Heart right ventricle (tissue), 16 donors: ENCODE data around the gene IL31. TPM values are rescaled to one million over a fixed set of nuclear protein-coding genes. Genes with fewer than 3 reads are reported as not detected.
A peak's percentile ranks its signal among the peaks of the same experiment; 100 is the strongest.

Experiments used
- ATAC-seq, 8 donors: fragments of 200-7000 bp; cut with Tn5 transposase; one replicate each; pipeline ENCODE4 v1.9.1; 2020; ENCODE audit warnings: mild to moderate bottlenecking in 8 of 8, moderate library complexity in 8 of 8, moderate number of reproducible peaks in 1 of 8
- DNase-seq, 2 donors: peaks; one replicate each; pipeline ENCODE4 v3.0.0-alpha.2; 2020
- H3K27ac ChIP-seq, 10 donors: fragments of 200-600 bp; sonication (generic) in 2 of 10; one replicate each; pipeline versions ENCODE4 v1.5.0 to v1.8.0; 2020 to 2022; ENCODE audit warnings: mild to moderate bottlenecking in 3 of 10
- H3K27me3 ChIP-seq, 7 donors: fragments of 200-600 bp; one replicate each; pipeline ENCODE4 v1.8.0; 2021 to 2022; ENCODE audit warnings: mild to moderate bottlenecking in 2 of 7
- H3K36me3 ChIP-seq, 9 donors: fragments of 200-600 bp; sonication (generic) in 1 of 9; one replicate each; pipeline versions ENCODE4 v1.5.0 to v1.8.0; 2020 to 2022; ENCODE audit warnings: mild to moderate bottlenecking in 2 of 9
- H3K4me1 ChIP-seq, 9 donors: fragments of 200-600 bp; sonication (generic) in 1 of 9; one replicate each; pipeline versions ENCODE4 v1.5.0 to v1.8.0; 2020 to 2022; ENCODE audit warnings: mild to moderate bottlenecking in 4 of 9
- H3K4me3 ChIP-seq, 10 donors: fragments of 200-600 bp; sonication (generic) in 2 of 10; one replicate each; pipeline versions ENCODE4 v1.5.0 to v1.8.0; 2020 to 2022; ENCODE audit warnings: mild to moderate bottlenecking in 7 of 10, moderate library complexity in 2 of 10
- H3K9me3 ChIP-seq, 11 donors: fragments of 200-600 bp in 10 of 11; sonication (generic) in 2 of 11; one replicate each; pipeline versions ENCODE4 v1.5.0 to v1.8.0; 2013 to 2022; ENCODE audit warnings: mild to moderate bottlenecking in 2 of 11, control low read depth in 1 of 11, moderate library complexity in 1 of 11
- CTCF ChIP-seq, 9 donors: fragments of 200-600 bp; sonication (generic) in 2 of 9; IDR thresholded peaks; one replicate each; pipeline versions ENCODE4 v1.5.0 to v1.8.0; 2021 to 2022; ENCODE audit warnings: antibody characterized with exemption in 9 of 9, mild to moderate bottlenecking in 5 of 9, moderate library complexity in 1 of 9
- WGBS, 2 donors: extraction: QIAGEN DNeasy Blood & Tissue Kit; methylation state at CpG; one replicate each; pipeline ENCODE4 v1.1.7; 2013; ENCODE audit warnings: inconsistent platforms in 1 of 2; 5-methylcytosine and 5-hydroxymethylcytosine counted together
- intact Hi-C, 10 donors: fragments of 100-400 bp; cut with DNase I; formaldehyde crosslinking; loops; one replicate each; pipeline versions ENCODE4 v1.11.1 to v1.14.2; 2022
- polyA plus RNA-seq, 2 donors: library from polyadenylated mRNA; stranded (reverse); fragments of 200-250 nt; gene quantifications; one replicate each; pipeline ENCODE4 v1.2.3, GENCODE V29; 2013
- total RNA-seq, 10 donors: library from RNA; stranded (reverse); fragmentation: NEBNext Ultra II Directional in 3 of 10; extraction: Animal tissue kit (Norgen Biotek cat#: 25700) in 3 of 10; gene quantifications; one replicate each; pipeline versions ENCODE4 v1.2.1 to v1.2.4, GENCODE V29; 2021 to 2023
- donor health status: Arrhythmogenic right ventricular cardiomyopathy.
- donor health status: ischemic (EF 13 %, LVEDD 7.1; RV severe dilation, severe dysfunction).
- donor health status: healthy with polysubstance abuse.
- donor health status: DM: no; HTN: yes; CAD: no.
- donor health status: DM: no; HTN: no; CAD: no.
- donor health status: ischemic (EF 25% LVEDD 6.9; RV normal size, moderate dysfunction).
- donor health status: ischemic (EF 25% LVEDD 5.7; RV mildly dilated, moderate dysfunction).
- donor health status: healthy.
- donor health status: DM: yes; HTN: yes; CAD: no.
- donor health status: Ischemic cardiomyopathy.
- donor health status: ischemic (EF 35%, LVEDD 5.7; RV mildly dilated, moderate dysfunction).
- donor health status: nonischemic (EF 11% LVEDD 7.7; RV severe dilation, severe dysfunction).
- donor health status: DM: yes; HTN: yes; CAD: no.
- donor health status: PGD.
- donor health status: ischemic (EF 29% LVEDD 5.4; RV normal size, mild dysfunction).
- donor health status: nonischemic (EF 23%, LVEDD 6.1; RV moderate dilation, normal function).

IL31 gene
- total and polyA plus RNA-seq, 12 donors, result not detected

- 76 to 77% methylated on average over 11 of the region's 11 CpGs for WGBS, 2 donors
- H3K27ac ChIP-seq, result no peak overlapping the region
Observed at GRCh38 chr12:122137681-122138080, 36.3 kb downstream of the IL31 start.

GRCh38 chr12:122137229-122137628, 36.8 kb downstream of the IL31 start:
- no peak for DNase-seq
- Histone ChIP-seq H3K27ac (no peak overlapping the region), H3K4me3 (no peak overlapping the region), H3K9me3 (no peaks in the 10 kb centered on the region), H3K4me1 (no peaks in the 10 kb centered on the region), H3K27me3 (no peaks in the 10 kb centered on the region), H3K36me3 (peaks cover 0 to 100% (median 51%) of the 10 kb centered on the region in 9 donors)
- WGBS, 2 donors, result 77 to 87% methylated on average over 10 of the region's 10 CpGs
- no peak for ATAC-seq
- intact Hi-C loops, result no loop called here
- TF ChIP-seq CTCF (IDR thresholded peaks at IDR 0.05), result no peak

More at GRCh38 chr12:122137681-122138080, 36.3 kb downstream of the IL31 start:
- ATAC-seq, result no peak
- H3K4me3 ChIP-seq, result no peak overlapping the region
- peaks cover 0 to 100% (median 49%) of the 10 kb centered on the region in 9 donors for H3K36me3 ChIP-seq
- intact Hi-C loops, result no loop called here
- H3K9me3 ChIP-seq, result no peaks in the 10 kb centered on the region
- H3K27me3 ChIP-seq, result no peaks in the 10 kb centered on the region
- no peak for TF ChIP-seq CTCF (IDR thresholded peaks at IDR 0.05)
- DNase-seq, result no peak
- H3K4me1 ChIP-seq, result no peaks in the 10 kb centered on the region

GRCh38 chr12:122135437-122136031, 38.5 kb downstream of the IL31 start:
- DNase-seq (no peak), ATAC-seq (no peak)
- Histone ChIP-seq H3K27ac (no peak overlapping the region), H3K27me3 (no peaks in the 10 kb centered on the region), H3K4me1 (no peaks in the 10 kb centered on the region), H3K4me3 (no peak overlapping the region), H3K9me3 (no peaks in the 10 kb centered on the region), H3K36me3 (peaks cover 0 to 100% (median 47%) of the 10 kb centered on the region in 9 donors)
- intact Hi-C loops, result no loop called here
- no peak for TF ChIP-seq CTCF (IDR thresholded peaks at IDR 0.05)
- 95 to 97% methylated on average over 18 of the region's 18 CpGs for whole genome bisulfite sequencing, 2 donors

- Histone ChIP-seq H3K4me1 (peaks cover 0 to 4% (median 0%) of the 10 kb centered on the region in 9 donors), H3K9me3 (no peaks in the 10 kb centered on the region), H3K4me3 (no peak overlapping the region), H3K27me3 (no peaks in the 10 kb centered on the region), H3K36me3 (peaks cover 0 to 100% (median 66%) of the 10 kb centered on the region in 9 donors), H3K27ac (no peak overlapping the region)
- 67% methylated on average over 28 of the region's 28 CpGs for WGBS, 2 donors
- peak in 1 of 9 donors; percentile 25 for TF ChIP-seq CTCF (IDR thresholded peaks at IDR 0.05)
- peak in 1 of 2 donors; percentile 18 for DNase-seq
- peak in 4 of 8 donors; percentile 2 to 16 (median 12) for ATAC-seq
- intact Hi-C loops, result loop anchor here in 1 of 10 donors (5.0 kb wide), 1 partner anchor 59 kb away; no protein-coding TSS in a partner anchor
Observed at GRCh38 chr12:122133192-122133950, 40.6 kb downstream of the IL31 start.
